Measurements from ENCODE around the gene ACTL6B. TPM values are rescaled to one million over a fixed set of nuclear protein-coding genes. Genes with fewer than 3 reads are reported as not detected.

The ACTL6B gene
- total RNA-seq, 4 donors from 2014 or later = not detected

GRCh38 chr7:100603726-100604027 is 52.6 kb downstream of the ACTL6B start:
- H3K4me1 ChIP-seq = peaks cover 39% of the 10 kb centered on the region

GRCh38 chr7:100602889-100603725 is 53.1 kb downstream of the ACTL6B start:
- Histone ChIP-seq H3K27ac (peak overlapping the region; percentile 81), H3K27me3 (no peaks in the 10 kb centered on the region), H3K9me3 (no peaks in the 10 kb centered on the region), H3K36me3 (no peaks in the 10 kb centered on the region), H3K4me1 (peaks cover 39% of the 10 kb centered on the region), H3K4me3 (peak overlapping the region; percentile 78)
- no peak for TF ChIP-seq EP300 (IDR thresholded peaks at IDR 0.05)
- TF ChIP-seq POLR2A (IDR thresholded peaks at IDR 0.05) = no peak
- no peak for TF ChIP-seq POLR2AphosphoS5 (IDR thresholded peaks at IDR 0.05)
- TF ChIP-seq CTCF (IDR thresholded peaks at IDR 0.05) = no peak
- 48% methylated on average over 18 of the region's 21 CpGs for WGBS
- peak in 1 of 2 donors; percentile 89 for DNase-seq (ENCODE audit: low spot score in 2 of 2)

More at GRCh38 chr7:100603726-100604027, 52.6 kb downstream of the ACTL6B start:
- peak overlapping the region; percentile 78 for H3K4me3 ChIP-seq
- WGBS = 17% methylated on average over 10 of the region's 10 CpGs
- DNase-seq (ENCODE audit: low spot score in 2 of 2) = no peak
- H3K36me3 ChIP-seq = no peaks in the 10 kb centered on the region
- peak overlapping the region; percentile 81 for H3K27ac ChIP-seq
- no peak for TF ChIP-seq CTCF (IDR thresholded peaks at IDR 0.05)
- no peak for TF ChIP-seq EP300 (IDR thresholded peaks at IDR 0.05)
- no peak for TF ChIP-seq POLR2A (IDR thresholded peaks at IDR 0.05)
- TF ChIP-seq POLR2AphosphoS5 (IDR thresholded peaks at IDR 0.05) = no peak
- no peaks in the 10 kb centered on the region for H3K9me3 ChIP-seq
- no peaks in the 10 kb centered on the region for H3K27me3 ChIP-seq

- no peak for TF ChIP-seq POLR2AphosphoS5 (IDR thresholded peaks at IDR 0.05)
- no peak for TF ChIP-seq EP300 (IDR thresholded peaks at IDR 0.05)
- TF ChIP-seq CTCF (IDR thresholded peaks at IDR 0.05) = no peak
- no peak for TF ChIP-seq POLR2A (IDR thresholded peaks at IDR 0.05)
- Histone ChIP-seq H3K27me3 (no peaks in the 10 kb centered on the region), H3K4me3 (no peak overlapping the region), H3K4me1 (peaks cover 38% of the 10 kb centered on the region), H3K27ac (no peak overlapping the region), H3K9me3 (no peaks in the 10 kb centered on the region), H3K36me3 (no peaks in the 10 kb centered on the region)
- no peak for DNase-seq (ENCODE audit: low spot score in 2 of 2)
- 92% methylated on average over 9 of the region's 9 CpGs for WGBS
Observed at GRCh38 chr7:100600730-100601038, 55.6 kb downstream of the ACTL6B start.

- TF ChIP-seq EP300 (IDR thresholded peaks at IDR 0.05) (no peak), POLR2A (IDR thresholded peaks at IDR 0.05) (no peak), POLR2AphosphoS5 (IDR thresholded peaks at IDR 0.05) (no peak), CTCF (IDR thresholded peaks at IDR 0.05) (no peak)
- no peak overlapping the region for H3K27ac ChIP-seq
Observed at GRCh38 chr7:100599911-100600729, 56.1 kb downstream of the ACTL6B start.

GRCh38 chr7:100598425-100598824 is 57.8 kb downstream of the ACTL6B start:
- 84% methylated on average over 4 of the region's 4 CpGs for WGBS
- H3K27ac ChIP-seq = no peak overlapping the region
- no peaks in the 10 kb centered on the region for H3K36me3 ChIP-seq
- H3K4me1 ChIP-seq = peaks cover 17% of the 10 kb centered on the region
- DNase-seq (ENCODE audit: low spot score in 2 of 2) = no peak
- no peak for TF ChIP-seq CTCF (IDR thresholded peaks at IDR 0.05)
- no peak for TF ChIP-seq POLR2A (IDR thresholded peaks at IDR 0.05)
- TF ChIP-seq EP300 (IDR thresholded peaks at IDR 0.05) = no peak
- no peak for TF ChIP-seq POLR2AphosphoS5 (IDR thresholded peaks at IDR 0.05)
- no peak overlapping the region for H3K4me3 ChIP-seq
- H3K27me3 ChIP-seq = no peaks in the 10 kb centered on the region
- no peaks in the 10 kb centered on the region for H3K9me3 ChIP-seq

More at GRCh38 chr7:100599911-100600729, 56.1 kb downstream of the ACTL6B start:
- 83% methylated on average over 18 of the region's 18 CpGs for WGBS
- Histone ChIP-seq H3K4me1 (peaks cover 32% of the 10 kb centered on the region), H3K9me3 (no peaks in the 10 kb centered on the region), H3K27me3 (no peaks in the 10 kb centered on the region), H3K4me3 (no peak overlapping the region), H3K36me3 (no peaks in the 10 kb centered on the region)
- no peak for DNase-seq (ENCODE audit: low spot score in 2 of 2)
